Breast epithelium (tissue), 4 donors: Measurements from ENCODE around the gene ADRA1B. TPM values are rescaled to one million over a fixed set of nuclear protein-coding genes. Genes with fewer than 3 reads are reported as not detected.

Source experiments
- DNase-seq, 2 donors: peaks; one replicate each; pipeline ENCODE4 v3.0.0-alpha.2; 2019; ENCODE audit warnings: low spot score in 2 of 2
- H3K27ac ChIP-seq, 2 donors: fragments of 200-600 bp; sonication (generic) in 1 of 2; one replicate each; pipeline ENCODE4 v1.5.1; 2016 to 2019; ENCODE audit warnings: mild to moderate bottlenecking in 1 of 2
- H3K27me3 ChIP-seq, 2 donors: fragments of 200-600 bp; sonication (generic) in 1 of 2; one replicate each; pipeline versions ENCODE4 v1.5.1 to v1.6.0; 2017 to 2019; ENCODE audit warnings: control low read depth in 1 of 2, mild to moderate bottlenecking in 1 of 2
- H3K36me3 ChIP-seq: fragments of 200-600 bp; one replicate; pipeline ENCODE4 v1.5.1; 2019
- H3K4me1 ChIP-seq, 2 donors: fragments of 200-600 bp; sonication (generic); one replicate each; pipeline ENCODE4 v1.5.1; 2016 to 2019; ENCODE audit warnings: control low read depth in 1 of 2
- H3K4me3 ChIP-seq, 3 donors: fragments of 200-600 bp; sonication (generic); 1 replicate in 2 of 3; 2 replicates in 1 of 3; pipeline ENCODE4 v1.5.1; 2016 to 2019; ENCODE audit warnings: mild to moderate bottlenecking in 3 of 3, moderate library complexity in 2 of 3
- H3K9me3 ChIP-seq, 2 donors: fragments of 200-600 bp; sonication (generic) in 1 of 2; one replicate each; pipeline ENCODE4 v1.5.1; 2016 to 2019; ENCODE audit warnings: control low read depth in 1 of 2
- POLR2A ChIP-seq: fragments of 450-650 bp; IDR thresholded peaks from one replicate; pipeline ENCODE4 v1.6.1; 2016; ENCODE audit warnings: antibody characterized with exemption, mild to moderate bottlenecking, moderate library complexity
- POLR2AphosphoS5 ChIP-seq, 3 donors: sonication (generic); formaldehyde crosslinking; IDR thresholded peaks; one replicate each; pipeline ENCODE4 v1.6.1; 2017; ENCODE audit warnings: antibody characterized with exemption in 3 of 3
- intact Hi-C: fragments of 100-400 bp; cut with DNase I; formaldehyde crosslinking; loops from one replicate; pipeline ENCODE4 v1.15.1; 2023; ENCODE audit warnings: low total_unique reads
- total RNA-seq, 3 donors: library from RNA; depleted of rRNA; stranded (reverse); fragments of >200 nt; gene quantifications; one replicate each; pipeline ENCODE4 v1.1.0, GENCODE V29; 2016
- TF ChIP-seq, protein P1 (sequence below), 3 donors: fragments of 450-650 bp; IDR thresholded peaks; one replicate each; pipeline ENCODE4 v1.5.1; 2016 to 2017; ENCODE audit warnings: antibody characterized with exemption in 3 of 3, mild to moderate bottlenecking in 3 of 3, moderate library complexity in 3 of 3

Gene ADRA1B
- total RNA-seq, 3 donors from 2014 or later: 0.33 to 2.9 (median 0.88) TPM

DNA sequence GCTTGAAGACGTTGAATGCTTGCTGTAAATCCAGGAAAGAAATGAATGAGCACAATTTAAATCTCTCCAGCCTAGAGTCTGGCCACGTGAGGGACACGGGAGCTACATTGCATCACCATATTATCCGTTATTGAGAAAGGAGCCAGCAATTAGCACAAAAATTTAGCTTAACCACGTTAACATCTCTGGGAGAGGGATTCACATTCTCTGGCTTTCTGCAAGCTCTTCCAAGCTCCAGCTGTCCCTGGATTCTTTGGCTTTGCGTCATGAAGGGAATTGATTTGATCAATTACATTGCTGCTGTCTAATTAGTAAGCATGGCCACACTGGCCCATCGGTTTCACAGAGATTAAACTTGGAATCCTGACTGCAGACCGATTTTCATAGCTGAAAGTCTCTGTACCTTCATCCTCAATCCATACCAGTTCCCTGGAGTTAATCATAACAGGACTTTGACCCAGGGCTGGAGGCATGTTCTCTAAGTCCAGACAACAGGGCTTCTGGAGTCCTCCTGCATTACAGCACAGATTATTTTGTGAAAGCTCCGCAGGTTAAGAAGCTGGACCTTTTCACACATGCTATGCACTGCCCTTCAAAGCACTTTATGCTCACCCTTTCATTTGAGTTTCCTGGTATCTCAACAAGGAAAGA is 31.6 kb downstream of the ADRA1B start:
- no peaks in the 10 kb centered on the region for H3K36me3 ChIP-seq
- no peak for DNase-seq
- no peak for TF ChIP-seq POLR2A
- TF ChIP-seq, protein P1, sequence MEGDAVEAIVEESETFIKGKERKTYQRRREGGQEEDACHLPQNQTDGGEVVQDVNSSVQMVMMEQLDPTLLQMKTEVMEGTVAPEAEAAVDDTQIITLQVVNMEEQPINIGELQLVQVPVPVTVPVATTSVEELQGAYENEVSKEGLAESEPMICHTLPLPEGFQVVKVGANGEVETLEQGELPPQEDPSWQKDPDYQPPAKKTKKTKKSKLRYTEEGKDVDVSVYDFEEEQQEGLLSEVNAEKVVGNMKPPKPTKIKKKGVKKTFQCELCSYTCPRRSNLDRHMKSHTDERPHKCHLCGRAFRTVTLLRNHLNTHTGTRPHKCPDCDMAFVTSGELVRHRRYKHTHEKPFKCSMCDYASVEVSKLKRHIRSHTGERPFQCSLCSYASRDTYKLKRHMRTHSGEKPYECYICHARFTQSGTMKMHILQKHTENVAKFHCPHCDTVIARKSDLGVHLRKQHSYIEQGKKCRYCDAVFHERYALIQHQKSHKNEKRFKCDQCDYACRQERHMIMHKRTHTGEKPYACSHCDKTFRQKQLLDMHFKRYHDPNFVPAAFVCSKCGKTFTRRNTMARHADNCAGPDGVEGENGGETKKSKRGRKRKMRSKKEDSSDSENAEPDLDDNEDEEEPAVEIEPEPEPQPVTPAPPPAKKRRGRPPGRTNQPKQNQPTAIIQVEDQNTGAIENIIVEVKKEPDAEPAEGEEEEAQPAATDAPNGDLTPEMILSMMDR (IDR thresholded peaks at IDR 0.05): no peak
- no peak for TF ChIP-seq POLR2AphosphoS5 (IDR thresholded peaks at IDR 0.05)
- no peak overlapping the region for H3K4me3 ChIP-seq
- no peaks in the 10 kb centered on the region for H3K4me1 ChIP-seq
- no peaks in the 10 kb centered on the region for H3K27me3 ChIP-seq
- no peak overlapping the region for H3K27ac ChIP-seq
- no peaks in the 10 kb centered on the region for H3K9me3 ChIP-seq
- intact Hi-C loops: no loop called here

DNA sequence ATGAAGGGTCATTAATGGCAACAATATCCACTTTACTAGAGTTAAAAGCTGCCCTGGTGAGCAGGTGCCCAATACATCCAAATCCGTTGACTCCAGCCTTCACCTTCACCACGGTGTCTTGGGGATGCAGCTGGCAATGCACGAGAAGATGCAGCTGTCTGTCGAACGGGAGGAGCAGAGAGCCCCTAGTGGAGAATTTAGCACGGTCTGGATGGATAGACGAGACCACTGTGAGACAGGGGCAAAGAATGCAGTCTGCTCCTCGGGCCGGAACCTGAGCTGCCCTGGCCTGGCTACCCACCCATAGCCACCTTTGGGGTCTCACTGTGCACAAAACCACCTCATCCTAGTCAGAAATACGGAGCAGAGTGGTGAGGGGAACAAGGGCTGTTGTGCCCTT is 35.1 kb downstream of the ADRA1B start:
- Histone ChIP-seq H3K36me3 (no peaks in the 10 kb centered on the region), H3K9me3 (no peaks in the 10 kb centered on the region), H3K27ac (no peak overlapping the region), H3K27me3 (no peaks in the 10 kb centered on the region), H3K4me3 (no peak overlapping the region), H3K4me1 (no peaks in the 10 kb centered on the region)
- TF ChIP-seq POLR2A (no peak), POLR2AphosphoS5 (IDR thresholded peaks at IDR 0.05) (no peak)
- TF ChIP-seq, protein P1 (IDR thresholded peaks at IDR 0.05): no peak
- no peak for DNase-seq
- intact Hi-C loops: no loop called here

DNA sequence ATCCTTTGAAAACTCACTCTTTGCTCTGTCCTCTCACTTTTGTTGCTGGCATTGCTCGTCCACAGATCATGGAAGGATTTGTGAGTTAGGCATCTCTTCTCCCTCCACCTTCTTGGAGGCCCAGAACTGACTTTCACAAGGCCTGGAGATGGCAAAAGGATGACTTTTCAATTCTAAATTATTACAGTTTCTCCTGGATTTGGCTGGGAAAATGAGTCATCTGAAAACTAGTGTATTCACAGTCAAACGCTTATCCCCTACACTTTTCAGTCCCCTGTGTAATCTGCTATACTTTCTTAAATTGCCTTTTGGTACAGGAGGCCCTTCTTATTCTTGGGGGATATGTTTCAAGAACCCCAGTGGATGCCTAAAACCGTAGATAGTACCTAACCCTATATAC is 35.6 kb downstream of the ADRA1B start:
- H3K27ac ChIP-seq: no peak overlapping the region
- no peaks in the 10 kb centered on the region for H3K9me3 ChIP-seq
- no peak for DNase-seq
- intact Hi-C loops: no loop called here
- no peaks in the 10 kb centered on the region for H3K36me3 ChIP-seq
- TF ChIP-seq POLR2A (no peak), POLR2AphosphoS5 (IDR thresholded peaks at IDR 0.05) (no peak)
- TF ChIP-seq, protein P1 (IDR thresholded peaks at IDR 0.05): no peak
- no peaks in the 10 kb centered on the region for H3K4me1 ChIP-seq
- H3K4me3 ChIP-seq: no peak overlapping the region
- no peaks in the 10 kb centered on the region for H3K27me3 ChIP-seq

DNA sequence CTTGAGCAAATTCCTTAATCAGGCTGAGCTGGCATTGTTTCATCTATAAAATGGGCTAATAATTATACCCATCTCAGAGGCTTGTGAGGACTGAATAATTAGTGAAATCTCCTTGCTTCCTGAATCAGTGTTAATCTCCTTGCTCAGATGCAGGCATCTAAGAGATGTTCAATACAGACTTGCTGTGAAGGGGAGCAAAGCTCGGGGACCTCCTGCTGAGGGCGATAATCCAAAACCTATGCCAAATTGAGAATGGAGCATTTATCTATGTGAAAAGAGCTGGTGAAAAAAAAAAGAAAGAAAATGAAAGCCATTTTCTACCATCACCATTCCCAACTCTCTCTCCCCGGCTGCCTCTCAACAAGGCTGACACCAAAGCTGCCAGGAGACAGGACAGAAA is 37.3 kb downstream of the ADRA1B start:
- no peaks in the 10 kb centered on the region for H3K36me3 ChIP-seq
- H3K4me1 ChIP-seq: no peaks in the 10 kb centered on the region
- H3K9me3 ChIP-seq: no peaks in the 10 kb centered on the region
- no peak overlapping the region for H3K4me3 ChIP-seq
- no peaks in the 10 kb centered on the region for H3K27me3 ChIP-seq
- no peak for TF ChIP-seq POLR2AphosphoS5 (IDR thresholded peaks at IDR 0.05)
- TF ChIP-seq POLR2A: no peak
- TF ChIP-seq, protein P1 (IDR thresholded peaks at IDR 0.05): no peak
- no peak overlapping the region for H3K27ac ChIP-seq
- intact Hi-C loops: no loop called here
- no peak for DNase-seq

DNA sequence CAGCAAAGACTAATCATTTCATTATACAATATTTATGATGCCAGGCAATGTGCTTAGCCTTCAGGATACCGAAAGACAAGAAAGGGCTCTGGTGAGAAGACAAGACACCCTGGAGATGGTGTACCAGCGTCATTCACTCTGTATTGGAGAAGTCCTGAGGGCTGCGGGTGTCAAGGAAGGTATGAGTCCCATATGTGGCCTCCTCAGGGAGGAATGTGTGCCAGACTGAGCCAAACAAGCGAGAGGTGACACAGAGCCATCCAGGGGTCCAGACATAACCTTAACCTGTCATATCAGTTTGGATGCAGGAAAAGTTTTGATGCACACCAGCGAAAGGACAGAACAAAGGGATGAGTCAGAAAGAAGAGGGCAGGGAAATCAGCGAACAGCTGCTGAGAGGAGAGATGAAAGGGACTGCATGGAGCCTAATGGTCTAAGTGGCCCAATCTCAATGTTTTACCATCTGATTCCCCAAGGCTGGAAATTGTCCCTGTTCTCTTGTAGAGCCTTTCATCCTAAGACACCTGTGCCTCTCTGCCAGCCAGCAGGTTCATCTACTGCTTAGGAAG is 38.9 kb downstream of the ADRA1B start:
- no peak overlapping the region for H3K4me3 ChIP-seq
- H3K9me3 ChIP-seq: no peaks in the 10 kb centered on the region
- no peak for DNase-seq
- H3K27me3 ChIP-seq: no peaks in the 10 kb centered on the region
- H3K27ac ChIP-seq: no peak overlapping the region
- no peaks in the 10 kb centered on the region for H3K4me1 ChIP-seq
- TF ChIP-seq, protein P1 (IDR thresholded peaks at IDR 0.05): no peak
- TF ChIP-seq POLR2A (no peak), POLR2AphosphoS5 (IDR thresholded peaks at IDR 0.05) (no peak)
- H3K36me3 ChIP-seq: no peaks in the 10 kb centered on the region
- intact Hi-C loops: no loop called here
